GM23338 (cell line): ENCODE results near the gene XKRX. TPM values are rescaled to one million over a fixed set of nuclear protein-coding genes. Genes with fewer than 3 reads are reported as not detected.

Source experiments
- ATAC-seq: fragments of 200-7000 bp; cut with Tn5 transposase; 3 replicates; pipeline ENCODE4 v1.9.1; 2020
- DNase-seq: peaks from one replicate; pipeline ENCODE4 v3.0.0-alpha.2; 2015; ENCODE audit warnings: low spot score
- H2AFZ ChIP-seq: fragments of 200-600 bp; sonication (generic); 2 replicates; pipeline ENCODE4 v1.8.0; 2016; ENCODE audit warnings: antibody characterized with exemption, mild to moderate bottlenecking, moderate library complexity
- H3F3A ChIP-seq: fragments of 200-600 bp; sonication (generic); replicated peaks from 2 replicates; pipeline ENCODE4 v1.8.0; 2017; ENCODE audit warnings: antibody characterized with exemption, mixed run types, low read depth
- H3K27ac ChIP-seq: fragments of 200-600 bp; sonication (generic); 2 replicates; pipeline ENCODE4 v1.6.1; 2016; ENCODE audit warnings: low read depth
- H3K27me3 ChIP-seq: fragments of 200-600 bp; sonication (generic); 2 replicates; pipeline ENCODE4 v1.8.0; 2016; ENCODE audit warnings: mild to moderate bottlenecking, mixed run types, moderate library complexity; ENCODE audit not compliant: insufficient read depth
- H3K36me3 ChIP-seq: fragments of 200-600 bp; sonication (generic); 2 replicates; pipeline ENCODE4 v1.8.0; 2016; ENCODE audit warnings: mild to moderate bottlenecking; ENCODE audit not compliant: insufficient read depth
- H3K4me1 ChIP-seq: fragments of 200-600 bp; sonication (generic); 2 replicates; pipeline ENCODE4 v1.8.0; 2016; ENCODE audit warnings: mild to moderate bottlenecking, moderate library complexity; ENCODE audit not compliant: insufficient read depth
- H3K4me2 ChIP-seq: fragments of 200-600 bp; sonication (generic); 2 replicates; pipeline ENCODE4 v1.7.1; 2017; ENCODE audit warnings: mixed run types
- H3K4me3 ChIP-seq: fragments of 200-600 bp; sonication (generic); 2 replicates; pipeline ENCODE4 v1.6.1; 2016; ENCODE audit warnings: mixed run types
- H3K79me2 ChIP-seq: fragments of 200-600 bp; sonication (generic); replicated peaks from 2 replicates; pipeline ENCODE4 v1.8.0; 2017; ENCODE audit warnings: mild to moderate bottlenecking; ENCODE audit not compliant: insufficient read depth
- H3K9me2 ChIP-seq: fragments of 200-600 bp; sonication (generic); 2 replicates; pipeline ENCODE4 v1.8.0; 2017; ENCODE audit not compliant: insufficient read depth
- H4K20me1 ChIP-seq: fragments of 200-600 bp; sonication (generic); replicated peaks from 2 replicates; pipeline ENCODE4 v1.8.0; 2017; ENCODE audit warnings: mild to moderate bottlenecking; ENCODE audit not compliant: insufficient read depth
- H3K27ac Mint-ChIP-seq: 2 replicates; pipeline ENCODE4 v1.8.0; 2020; ENCODE audit warnings: inconsistent platforms, mild to moderate bottlenecking, moderate library complexity, mixed read lengths
- H3K27me3 Mint-ChIP-seq: 3 replicates; pipeline ENCODE4 v1.8.0; 2022; ENCODE audit warnings: low read depth, mild to moderate bottlenecking, moderate library complexity, mixed read lengths, inconsistent platforms; ENCODE audit not compliant: insufficient read depth, poor library complexity
- H3K36me3 Mint-ChIP-seq: 3 replicates; pipeline ENCODE4 v1.8.0; 2021; ENCODE audit warnings: low read depth, mild to moderate bottlenecking, inconsistent platforms, moderate library complexity, mixed read lengths
- H3K4me1 Mint-ChIP-seq: 3 replicates; pipeline ENCODE4 v1.8.0; 2020; ENCODE audit warnings: mild to moderate bottlenecking, inconsistent platforms, mixed read lengths
- H3K4me3 Mint-ChIP-seq: 3 replicates; pipeline ENCODE4 v1.8.0; 2021; ENCODE audit warnings: moderate library complexity, mild to moderate bottlenecking, inconsistent platforms, mixed read lengths
- H3K9me3 Mint-ChIP-seq: 3 replicates; pipeline ENCODE4 v1.8.0; 2020; ENCODE audit warnings: moderate library complexity, mild to moderate bottlenecking, inconsistent platforms, mixed read lengths
- CREB1 ChIP-seq: fragments of 250-450 bp; sonication (Bioruptor Pico); IDR thresholded peaks from 2 replicates; pipeline ENCODE4 v1.5.0; 2020; ENCODE audit warnings: low read depth, mild to moderate bottlenecking, moderate library complexity
- EZH2 ChIP-seq: fragments of 200-600 bp; sonication (generic); IDR thresholded peaks from one replicate; pipeline ENCODE4 v1.8.0; 2017; ENCODE audit warnings: antibody characterized with exemption, mild to moderate bottlenecking, low read depth; ENCODE audit not compliant: unreplicated experiment
- EZH2phosphoT487 ChIP-seq: fragments of 200-600 bp; sonication (generic); IDR thresholded peaks from one replicate; pipeline ENCODE4 v1.8.1; 2018; ENCODE audit warnings: antibody characterized with exemption; ENCODE audit not compliant: unreplicated experiment
- JUNB ChIP-seq: IDR thresholded peaks from one replicate; pipeline ENCODE4 v1.6.1; 2016; ENCODE audit warnings: antibody characterized with exemption; ENCODE audit not compliant: unreplicated experiment
- NANOG ChIP-seq: IDR thresholded peaks from 2 replicates; pipeline ENCODE4 v1.6.1; 2016; ENCODE audit warnings: antibody characterized with exemption, borderline replicate concordance
- POLR2AphosphoS5 ChIP-seq: IDR thresholded peaks from 2 replicates; pipeline ENCODE4 v1.6.1; 2016; ENCODE audit warnings: antibody characterized with exemption, low read depth
- STAT1 ChIP-seq: IDR thresholded peaks from one replicate; pipeline ENCODE4 v1.6.1; 2016; ENCODE audit warnings: antibody characterized with exemption; ENCODE audit not compliant: unreplicated experiment
- ZNF114 ChIP-seq: fragments of 250-450 bp; sonication (Bioruptor Pico); IDR thresholded peaks from 2 replicates; pipeline ENCODE4 v1.5.0; 2020; ENCODE audit warnings: mild to moderate bottlenecking, moderate library complexity
- ZNF331 ChIP-seq: fragments of 250-450 bp; sonication (Bioruptor Pico); IDR thresholded peaks from 2 replicates; pipeline ENCODE4 v1.5.0; 2020; ENCODE audit warnings: low read depth, mild to moderate bottlenecking, moderate library complexity
- polyA plus RNA-seq: library from polyadenylated mRNA; unstranded; fragments of >200 nt; fragmentation: Nextera tagmentation; extraction: Ambion mirVana; gene quantifications from 2 replicates; pipeline ENCODE4 v1.2.1, GENCODE V29; 2016
- total RNA-seq: library from RNA; depleted of rRNA; stranded (reverse); fragments of >200 nt; shearing (Covaris generic); gene quantifications from 2 replicates; pipeline ENCODE4 v1.2.3, GENCODE V29; 2014
- TF ChIP-seq, protein P1 (sequence below): IDR thresholded peaks from one replicate; pipeline ENCODE4 v1.6.1; 2018; ENCODE audit warnings: antibody characterized with exemption; ENCODE audit not compliant: unreplicated experiment
- TF ChIP-seq, protein P2 (sequence below): fragments of 250-450 bp; sonication (Bioruptor Pico); IDR thresholded peaks from 2 replicates; pipeline ENCODE4 v1.5.0; 2020; ENCODE audit warnings: mild to moderate bottlenecking, moderate library complexity
- TF ChIP-seq, protein P3 (sequence below): IDR thresholded peaks from 2 replicates; pipeline ENCODE4 v1.6.1; 2016; ENCODE audit warnings: antibody characterized with exemption
- TF ChIP-seq, protein P4 (sequence below), 2 experiments: fragments of 200-600 bp in 1 of 2; sonication (generic) in 1 of 2; conservative IDR thresholded peaks; 2 replicates each; pipeline versions ENCODE4 v1.5.1 to v1.6.1; 2016 to 2017; ENCODE audit warnings: antibody characterized with exemption in 2 of 2, low read depth in 2 of 2, mild to moderate bottlenecking in 2 of 2, moderate library complexity in 1 of 2

The XKRX gene
- total and polyA plus RNA-seq, 2 experiments from 2014 or later = 0.16 to 0.83 TPM

DNA sequence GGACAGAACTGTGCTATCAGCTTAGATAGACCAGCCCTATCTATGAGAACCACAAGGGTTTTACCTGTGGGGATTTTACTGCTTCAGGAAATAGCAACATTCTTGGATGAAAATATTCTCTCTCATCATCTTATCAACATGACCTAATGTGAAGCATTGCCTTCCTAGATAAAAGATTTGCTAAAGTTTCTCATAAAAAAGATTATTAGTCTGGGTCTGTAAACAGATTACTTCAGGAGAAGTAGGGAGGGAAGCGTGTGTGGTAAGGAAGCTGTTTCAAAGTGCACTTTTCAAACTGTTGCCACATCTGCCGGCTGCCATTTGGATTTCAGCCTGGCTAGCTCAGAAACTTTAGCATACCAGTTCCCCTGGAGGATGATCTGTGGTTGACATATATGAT is 54.4 kb downstream of the XKRX start, which contains the start of gene NOX1:
TSS of gene NOX1 (minus strand) at position 35 of the 400 bp plus-strand sequence. CDS start 220 bp downstream, outside the sequence.
- Histone ChIP-seq H3K9me2 (no peaks in the 10 kb centered on the region), H3K4me1 (peaks cover 5% of the 10 kb centered on the region; the same call in 1 of the 2 replicates), H3K4me3 (no peak within 1 kb of the TSS), H3K27ac (no peak within 1 kb of the TSS), H3K4me2 (no peak within 1 kb of the TSS), H2AFZ (no peak within 1 kb of the TSS), H3K79me2 (no peaks in the 10 kb centered on the region), H4K20me1 (no peaks in the 10 kb centered on the region), H3F3A (no peaks in the 10 kb centered on the region), H3K27me3 (no peaks in the 10 kb centered on the region), H3K36me3 (no peaks in the 10 kb centered on the region)
- ATAC-seq = no peak
- TF ChIP-seq JUNB = no peak
- TF ChIP-seq, protein P1, sequence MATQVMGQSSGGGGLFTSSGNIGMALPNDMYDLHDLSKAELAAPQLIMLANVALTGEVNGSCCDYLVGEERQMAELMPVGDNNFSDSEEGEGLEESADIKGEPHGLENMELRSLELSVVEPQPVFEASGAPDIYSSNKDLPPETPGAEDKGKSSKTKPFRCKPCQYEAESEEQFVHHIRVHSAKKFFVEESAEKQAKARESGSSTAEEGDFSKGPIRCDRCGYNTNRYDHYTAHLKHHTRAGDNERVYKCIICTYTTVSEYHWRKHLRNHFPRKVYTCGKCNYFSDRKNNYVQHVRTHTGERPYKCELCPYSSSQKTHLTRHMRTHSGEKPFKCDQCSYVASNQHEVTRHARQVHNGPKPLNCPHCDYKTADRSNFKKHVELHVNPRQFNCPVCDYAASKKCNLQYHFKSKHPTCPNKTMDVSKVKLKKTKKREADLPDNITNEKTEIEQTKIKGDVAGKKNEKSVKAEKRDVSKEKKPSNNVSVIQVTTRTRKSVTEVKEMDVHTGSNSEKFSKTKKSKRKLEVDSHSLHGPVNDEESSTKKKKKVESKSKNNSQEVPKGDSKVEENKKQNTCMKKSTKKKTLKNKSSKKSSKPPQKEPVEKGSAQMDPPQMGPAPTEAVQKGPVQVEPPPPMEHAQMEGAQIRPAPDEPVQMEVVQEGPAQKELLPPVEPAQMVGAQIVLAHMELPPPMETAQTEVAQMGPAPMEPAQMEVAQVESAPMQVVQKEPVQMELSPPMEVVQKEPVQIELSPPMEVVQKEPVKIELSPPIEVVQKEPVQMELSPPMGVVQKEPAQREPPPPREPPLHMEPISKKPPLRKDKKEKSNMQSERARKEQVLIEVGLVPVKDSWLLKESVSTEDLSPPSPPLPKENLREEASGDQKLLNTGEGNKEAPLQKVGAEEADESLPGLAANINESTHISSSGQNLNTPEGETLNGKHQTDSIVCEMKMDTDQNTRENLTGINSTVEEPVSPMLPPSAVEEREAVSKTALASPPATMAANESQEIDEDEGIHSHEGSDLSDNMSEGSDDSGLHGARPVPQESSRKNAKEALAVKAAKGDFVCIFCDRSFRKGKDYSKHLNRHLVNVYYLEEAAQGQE = no peak
- TF ChIP-seq ZNF331 (CRISPR knock-in tag) = no peak
- no peak for TF ChIP-seq ZNF114 (CRISPR knock-in tag)
- TF ChIP-seq, protein P2, sequence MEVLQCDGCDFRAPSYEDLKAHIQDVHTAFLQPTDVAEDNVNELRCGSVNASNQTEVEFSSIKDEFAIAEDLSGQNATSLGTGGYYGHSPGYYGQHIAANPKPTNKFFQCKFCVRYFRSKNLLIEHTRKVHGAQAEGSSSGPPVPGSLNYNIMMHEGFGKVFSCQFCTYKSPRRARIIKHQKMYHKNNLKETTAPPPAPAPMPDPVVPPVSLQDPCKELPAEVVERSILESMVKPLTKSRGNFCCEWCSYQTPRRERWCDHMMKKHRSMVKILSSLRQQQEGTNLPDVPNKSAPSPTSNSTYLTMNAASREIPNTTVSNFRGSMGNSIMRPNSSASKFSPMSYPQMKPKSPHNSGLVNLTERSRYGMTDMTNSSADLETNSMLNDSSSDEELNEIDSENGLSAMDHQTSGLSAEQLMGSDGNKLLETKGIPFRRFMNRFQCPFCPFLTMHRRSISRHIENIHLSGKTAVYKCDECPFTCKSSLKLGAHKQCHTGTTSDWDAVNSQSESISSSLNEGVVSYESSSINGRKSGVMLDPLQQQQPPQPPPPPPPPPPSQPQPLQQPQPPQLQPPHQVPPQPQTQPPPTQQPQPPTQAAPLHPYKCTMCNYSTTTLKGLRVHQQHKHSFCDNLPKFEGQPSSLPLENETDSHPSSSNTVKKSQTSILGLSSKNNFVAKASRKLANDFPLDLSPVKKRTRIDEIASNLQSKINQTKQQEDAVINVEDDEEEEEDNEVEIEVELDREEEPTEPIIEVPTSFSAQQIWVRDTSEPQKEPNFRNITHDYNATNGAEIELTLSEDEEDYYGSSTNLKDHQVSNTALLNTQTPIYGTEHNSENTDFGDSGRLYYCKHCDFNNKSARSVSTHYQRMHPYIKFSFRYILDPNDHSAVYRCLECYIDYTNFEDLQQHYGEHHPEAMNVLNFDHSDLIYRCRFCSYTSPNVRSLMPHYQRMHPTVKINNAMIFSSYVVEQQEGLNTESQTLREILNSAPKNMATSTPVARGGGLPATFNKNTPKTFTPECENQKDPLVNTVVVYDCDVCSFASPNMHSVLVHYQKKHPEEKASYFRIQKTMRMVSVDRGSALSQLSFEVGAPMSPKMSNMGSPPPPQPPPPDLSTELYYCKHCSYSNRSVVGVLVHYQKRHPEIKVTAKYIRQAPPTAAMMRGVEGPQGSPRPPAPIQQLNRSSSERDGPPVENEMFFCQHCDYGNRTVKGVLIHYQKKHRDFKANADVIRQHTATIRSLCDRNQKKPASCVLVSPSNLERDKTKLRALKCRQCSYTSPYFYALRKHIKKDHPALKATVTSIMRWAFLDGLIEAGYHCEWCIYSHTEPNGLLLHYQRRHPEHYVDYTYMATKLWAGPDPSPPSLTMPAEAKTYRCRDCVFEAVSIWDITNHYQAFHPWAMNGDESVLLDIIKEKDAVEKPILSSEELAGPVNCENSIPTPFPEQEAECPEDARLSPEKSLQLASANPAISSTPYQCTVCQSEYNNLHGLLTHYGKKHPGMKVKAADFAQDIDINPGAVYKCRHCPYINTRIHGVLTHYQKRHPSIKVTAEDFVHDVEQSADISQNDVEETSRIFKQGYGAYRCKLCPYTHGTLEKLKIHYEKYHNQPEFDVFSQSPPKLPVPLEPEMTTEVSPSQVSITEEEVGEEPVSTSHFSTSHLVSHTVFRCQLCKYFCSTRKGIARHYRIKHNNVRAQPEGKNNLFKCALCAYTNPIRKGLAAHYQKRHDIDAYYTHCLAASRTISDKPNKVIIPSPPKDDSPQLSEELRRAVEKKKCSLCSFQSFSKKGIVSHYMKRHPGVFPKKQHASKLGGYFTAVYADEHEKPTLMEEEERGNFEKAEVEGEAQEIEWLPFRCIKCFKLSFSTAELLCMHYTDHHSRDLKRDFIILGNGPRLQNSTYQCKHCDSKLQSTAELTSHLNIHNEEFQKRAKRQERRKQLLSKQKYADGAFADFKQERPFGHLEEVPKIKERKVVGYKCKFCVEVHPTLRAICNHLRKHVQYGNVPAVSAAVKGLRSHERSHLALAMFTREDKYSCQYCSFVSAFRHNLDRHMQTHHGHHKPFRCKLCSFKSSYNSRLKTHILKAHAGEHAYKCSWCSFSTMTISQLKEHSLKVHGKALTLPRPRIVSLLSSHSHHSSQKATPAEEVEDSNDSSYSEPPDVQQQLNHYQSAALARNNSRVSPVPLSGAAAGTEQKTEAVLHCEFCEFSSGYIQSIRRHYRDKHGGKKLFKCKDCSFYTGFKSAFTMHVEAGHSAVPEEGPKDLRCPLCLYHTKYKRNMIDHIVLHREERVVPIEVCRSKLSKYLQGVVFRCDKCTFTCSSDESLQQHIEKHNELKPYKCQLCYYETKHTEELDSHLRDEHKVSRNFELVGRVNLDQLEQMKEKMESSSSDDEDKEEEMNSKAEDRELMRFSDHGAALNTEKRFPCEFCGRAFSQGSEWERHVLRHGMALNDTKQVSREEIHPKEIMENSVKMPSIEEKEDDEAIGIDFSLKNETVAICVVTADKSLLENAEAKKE (CRISPR knock-in tag) = no peak
- TF ChIP-seq STAT1 = no peak
- TF ChIP-seq, protein P3, sequence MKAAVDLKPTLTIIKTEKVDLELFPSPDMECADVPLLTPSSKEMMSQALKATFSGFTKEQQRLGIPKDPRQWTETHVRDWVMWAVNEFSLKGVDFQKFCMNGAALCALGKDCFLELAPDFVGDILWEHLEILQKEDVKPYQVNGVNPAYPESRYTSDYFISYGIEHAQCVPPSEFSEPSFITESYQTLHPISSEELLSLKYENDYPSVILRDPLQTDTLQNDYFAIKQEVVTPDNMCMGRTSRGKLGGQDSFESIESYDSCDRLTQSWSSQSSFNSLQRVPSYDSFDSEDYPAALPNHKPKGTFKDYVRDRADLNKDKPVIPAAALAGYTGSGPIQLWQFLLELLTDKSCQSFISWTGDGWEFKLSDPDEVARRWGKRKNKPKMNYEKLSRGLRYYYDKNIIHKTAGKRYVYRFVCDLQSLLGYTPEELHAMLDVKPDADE = no peak
- TF ChIP-seq NANOG = no peak
- TF ChIP-seq POLR2AphosphoS5 = no peak
- TF ChIP-seq CREB1 (CRISPR knock-in tag) = no peak
- TF ChIP-seq EZH2 = no peak
- TF ChIP-seq EZH2phosphoT487 = no peak
- TF ChIP-seq, protein P4, sequence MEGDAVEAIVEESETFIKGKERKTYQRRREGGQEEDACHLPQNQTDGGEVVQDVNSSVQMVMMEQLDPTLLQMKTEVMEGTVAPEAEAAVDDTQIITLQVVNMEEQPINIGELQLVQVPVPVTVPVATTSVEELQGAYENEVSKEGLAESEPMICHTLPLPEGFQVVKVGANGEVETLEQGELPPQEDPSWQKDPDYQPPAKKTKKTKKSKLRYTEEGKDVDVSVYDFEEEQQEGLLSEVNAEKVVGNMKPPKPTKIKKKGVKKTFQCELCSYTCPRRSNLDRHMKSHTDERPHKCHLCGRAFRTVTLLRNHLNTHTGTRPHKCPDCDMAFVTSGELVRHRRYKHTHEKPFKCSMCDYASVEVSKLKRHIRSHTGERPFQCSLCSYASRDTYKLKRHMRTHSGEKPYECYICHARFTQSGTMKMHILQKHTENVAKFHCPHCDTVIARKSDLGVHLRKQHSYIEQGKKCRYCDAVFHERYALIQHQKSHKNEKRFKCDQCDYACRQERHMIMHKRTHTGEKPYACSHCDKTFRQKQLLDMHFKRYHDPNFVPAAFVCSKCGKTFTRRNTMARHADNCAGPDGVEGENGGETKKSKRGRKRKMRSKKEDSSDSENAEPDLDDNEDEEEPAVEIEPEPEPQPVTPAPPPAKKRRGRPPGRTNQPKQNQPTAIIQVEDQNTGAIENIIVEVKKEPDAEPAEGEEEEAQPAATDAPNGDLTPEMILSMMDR (conservative IDR thresholded peaks at IDR 0.05; ENCODE audit: low read depth in 2 of 2) = no peak
- H3K9me3 Mint-ChIP-seq = no peaks in the 10 kb centered on the region
- no peaks in the 10 kb centered on the region for H3K27me3 Mint-ChIP-seq
- DNase-seq = no peak
- no peaks in the 10 kb centered on the region for H3K36me3 Mint-ChIP-seq
- no peak within 1 kb of the TSS for H3K4me3 Mint-ChIP-seq
- H3K4me1 Mint-ChIP-seq = peaks cover 3% of the 10 kb centered on the region; the same call in 2 of the 3 replicates
- H3K27ac Mint-ChIP-seq = no peak within 1 kb of the TSS
